HepG2 (cell line): Measurements from ENCODE around the gene TBC1D19. TPM values are rescaled to one million over a fixed set of nuclear protein-coding genes. Genes with fewer than 3 reads are reported as not detected.

Source experiments
- ATAC-seq: fragments of 200-7000 bp; cut with Tn5 transposase; 3 replicates; pipeline ENCODE4 v1.9.1; 2020; ENCODE audit warnings: mild to moderate bottlenecking, moderate library complexity
- BruUV-seq: library from RNA; stranded (reverse); fragments of 400-500 nt; replicated peaks from 2 replicates; lab custom pipeline; 2021; lab: Mats Ljungman, UMichigan
- CTCF ChIA-PET: fragments of 300-600 bp; formaldehyde crosslinking; extraction: SDS; loops from one replicate; lab custom pipeline; 2021; ENCODE audit warnings: low total read pairs, inconsistent platforms, low intra/inter-chr PET ratio; lab: Yijun Ruan, JAX
- POLR2A ChIA-PET: fragments of 350-600 bp; sonication (Branson Sonifier 250); formaldehyde crosslinking; loops from one replicate; lab custom pipeline; 2020; ENCODE audit warnings: antibody characterized with exemption, inconsistent platforms; lab: Yijun Ruan, JAX
- DNase-seq: peaks from one replicate; pipeline ENCODE4 v3.0.0-alpha.2; 2015; ENCODE audit warnings: low spot score
- FAIRE-seq: peaks from 3 replicates; lab custom pipeline; 2011; peaks lifted over from hg19 to GRCh38; lab: Jason Lieb, UNC
- H2AFZ ChIP-seq: one replicate; pipeline ENCODE4 v1.6.1; 2011; ENCODE audit warnings: low read length, inconsistent platforms
- H3K27ac ChIP-seq: fragments of 300-600 bp; 3 replicates; pipeline ENCODE4 v1.8.0; 2011; ENCODE audit warnings: mixed run types, mild to moderate bottlenecking, mixed read lengths, low read length, inconsistent platforms; ENCODE audit not compliant: insufficient read depth; ENCODE audit errors: extremely low read length
- H3K27me3 ChIP-seq, 2 experiments: fragments of 200-600 bp in 1 of 2; 2 replicates in 1 of 2; 3 replicates in 1 of 2; pipeline versions ENCODE4 v1.6.0 to v1.8.0; 2011; ENCODE audit warnings: low read length in 2 of 2, mild to moderate bottlenecking in 2 of 2, moderate library complexity in 2 of 2, inconsistent platforms in 1 of 2; ENCODE audit not compliant: insufficient read depth in 2 of 2, control insufficient read depth in 1 of 2
- H3K36me3 ChIP-seq, 2 experiments: fragments of 200-600 bp in 1 of 2; replicated peaks in 1 of 2; 2 replicates in 1 of 2; 3 replicates in 1 of 2; pipeline versions ENCODE4 v1.5.1 to v1.8.0; 2011; ENCODE audit warnings: low read length in 2 of 2, inconsistent platforms in 1 of 2; ENCODE audit not compliant: insufficient read depth in 2 of 2, control insufficient read depth in 1 of 2
- H3K4me1 ChIP-seq: 2 replicates; pipeline ENCODE4 v1.5.1; 2012; ENCODE audit warnings: low read length, inconsistent platforms; ENCODE audit not compliant: insufficient read depth
- H3K4me2 ChIP-seq: 2 replicates; pipeline ENCODE4 v1.6.0; 2011; ENCODE audit warnings: low read depth, low read length, inconsistent platforms
- H3K4me3 ChIP-seq, 3 experiments: fragments of 200-600 bp in 1 of 3; sonication (generic), shearing (Covaris generic) in 1 of 3; replicated peaks in 1 of 3; 2 replicates each; pipeline ENCODE4 v1.5.1; 2011 to 2016; ENCODE audit warnings: low read length in 3 of 3, inconsistent platforms in 2 of 3, low read depth in 2 of 3, mild to moderate bottlenecking in 2 of 3, control low read depth in 1 of 3, mixed read lengths in 1 of 3; ENCODE audit not compliant: insufficient read depth in 1 of 3
- H3K79me2 ChIP-seq: one replicate; pipeline ENCODE4 v1.6.1; 2011; ENCODE audit warnings: low read length, inconsistent platforms; ENCODE audit not compliant: insufficient read depth
- H3K9ac ChIP-seq: 2 replicates; pipeline ENCODE4 v1.6.0; 2011; ENCODE audit warnings: mild to moderate bottlenecking, low read depth, low read length, inconsistent platforms; ENCODE audit not compliant: insufficient read depth
- H3K9me3 ChIP-seq: 2 replicates; pipeline ENCODE4 v1.5.1; 2012; ENCODE audit warnings: mild to moderate bottlenecking, low read length
- H4K20me1 ChIP-seq: 2 replicates; pipeline ENCODE4 v1.6.0; 2011; ENCODE audit warnings: inconsistent platforms, mild to moderate bottlenecking, low read length, moderate library complexity; ENCODE audit not compliant: insufficient read depth
- CSRNP2 ChIP-seq: sonication (generic); formaldehyde crosslinking; conservative IDR thresholded peaks from 2 replicates; pipeline ENCODE4 v1.8.0; 2022; ENCODE audit warnings: low read depth, missing genetic modification reagents
- HIVEP1 ChIP-seq: sonication (generic); formaldehyde crosslinking; IDR thresholded peaks from 2 replicates; pipeline ENCODE4 v1.4.0; 2020; ENCODE audit warnings: mild to moderate bottlenecking, missing genetic modification reagents
- KLF9 ChIP-seq: IDR thresholded peaks from 2 replicates; pipeline ENCODE4 v1.6.1; 2016; ENCODE audit warnings: low read depth
- MTF2 ChIP-seq: sonication (generic); formaldehyde crosslinking; IDR thresholded peaks from 2 replicates; pipeline ENCODE4 v1.5.0; 2020; ENCODE audit warnings: missing genetic modification reagents, borderline replicate concordance
- MXD4 ChIP-seq: IDR thresholded peaks from 2 replicates; pipeline ENCODE4 v1.6.1; 2016; ENCODE audit warnings: mild to moderate bottlenecking, missing biosample characterization, missing genetic modification reagents
- NR3C1 ChIP-seq: sonication (generic); formaldehyde crosslinking; IDR thresholded peaks from 2 replicates; pipeline ENCODE4 v1.4.0; 2020; ENCODE audit warnings: missing genetic modification reagents
- PBX3 ChIP-seq: sonication (generic); formaldehyde crosslinking; IDR thresholded peaks from 2 replicates; pipeline ENCODE4 v1.8.1; 2023; ENCODE audit warnings: missing genetic modification reagents, inconsistent platforms, borderline replicate concordance
- SIX1 ChIP-seq: sonication (generic); formaldehyde crosslinking; IDR thresholded peaks from 2 replicates; pipeline ENCODE4 v1.4.0; 2020; ENCODE audit warnings: missing genetic modification reagents, borderline replicate concordance
- SOX5 ChIP-seq: IDR thresholded peaks from 2 replicates; pipeline ENCODE4 v1.6.1; 2016; ENCODE audit warnings: borderline replicate concordance
- TFE3 ChIP-seq: IDR thresholded peaks from 2 replicates; pipeline ENCODE4 v1.6.1; 2016
- ZFP36L1 ChIP-seq: sonication (generic); formaldehyde crosslinking; IDR thresholded peaks from 2 replicates; pipeline ENCODE4 v1.8.0; 2022; ENCODE audit warnings: mild to moderate bottlenecking, missing genetic modification reagents, moderate library complexity
- ZNF180 ChIP-seq: sonication (generic); formaldehyde crosslinking; IDR thresholded peaks from 2 replicates; pipeline ENCODE4 v1.4.0; 2020; ENCODE audit warnings: low read depth, missing genetic modification reagents, borderline replicate concordance
- ZNF614 ChIP-seq: IDR thresholded peaks from 2 replicates; pipeline ENCODE4 v1.6.1; 2018; ENCODE audit warnings: missing biosample characterization, missing genetic modification reagents, inconsistent platforms, borderline replicate concordance
- ZNF639 ChIP-seq: conservative IDR thresholded peaks from 2 replicates; pipeline ENCODE4 v1.6.1; 2018; ENCODE audit warnings: missing genetic modification reagents
- ZNF83 ChIP-seq: sonication (generic); formaldehyde crosslinking; IDR thresholded peaks from 2 replicates; pipeline ENCODE4 v1.4.0; 2020; ENCODE audit warnings: missing genetic modification reagents, mild to moderate bottlenecking, borderline replicate concordance
- ZXDC ChIP-seq: sonication (generic); formaldehyde crosslinking; IDR thresholded peaks from 2 replicates; pipeline ENCODE4 v1.5.0; 2020; ENCODE audit warnings: mild to moderate bottlenecking, missing genetic modification reagents
- WGBS: methylation state at CpG from one replicate; pipeline ENCODE4 v1.1.6; 2017; ENCODE audit warnings: low lambda C conversion rate; 5-methylcytosine and 5-hydroxymethylcytosine counted together
- in situ Hi-C: cut with HindIII; loops from 2 replicates; pipeline ENCODE4 v1.10.0; 2017; ENCODE audit warnings: low pct_unique_long_range_greater_than_20kb; ENCODE audit not compliant: extremely low pct_ligation_motif_present
- intact Hi-C: fragments of 100-400 bp; cut with micrococcal nuclease; formaldehyde crosslinking; loops from one replicate; pipeline ENCODE4 v1.10.0; 2022; ENCODE audit not compliant: unreplicated experiment
- polyA plus RNA-seq, 8 experiments: library from polyadenylated mRNA; depleted of rRNA in 3 of 8; stranded (reverse) in 7 of 8; unstranded in 1 of 8; fragments of >200 nt; fragmentation: Illumina TruSeq in 4 of 8; extraction: Trizol in 4 of 8; gene quantifications; 2 replicates each; pipeline versions ENCODE4 v1.2.1 to v1.2.3, GENCODE V29; 2011 to 2016; ENCODE audit warnings: low read depth in 4 of 8, missing spikeins in 1 of 8, mixed read lengths in 1 of 8; ENCODE audit not compliant: insufficient read depth in 1 of 8
- total RNA-seq, 5 experiments: library from RNA; depleted of rRNA; stranded (reverse); fragments of >200 nt; fragmentation: Illumina TruSeq; extraction: Trizol; gene quantifications; 2 replicates each; pipeline ENCODE4 v1.2.3, GENCODE V29; 2016; ENCODE audit warnings: low read depth in 1 of 5

TBC1D19 gene
- total and polyA plus RNA-seq, 2 of the 13 experiments (the other 11 are each of a cell fraction or from before 2014, with no cell fraction given) = 1.6 to 3.5 TPM

- TF ChIP-seq PBX3 (CRISPR knock-in tag) (no peak), HIVEP1 (CRISPR knock-in tag) (no peak)
These were observed 7.6 kb upstream of the TBC1D19 start (continued) for GRCh38 chr4:26576231-26576739.

- 34% methylated on average over 2 of the region's 2 CpGs for WGBS
- H4K20me1 ChIP-seq = no peaks in the 10 kb centered on the region
- ChIA-PET POLR2A (no interaction called here), CTCF (no interaction called here)
- no peak for FAIRE-seq
- no peaks in the 10 kb centered on the region for H3K9me3 ChIP-seq
- DNase-seq = no peak
- H3K9ac ChIP-seq = no peak overlapping the region
- H3K4me1 ChIP-seq = peaks cover 13% of the 10 kb centered on the region
- no peaks in the 10 kb centered on the region for H3K79me2 ChIP-seq
- no peaks in the 10 kb centered on the region for H3K27me3 ChIP-seq
- no TSS peak for BruUV-seq
- ATAC-seq = no peak
- H3K27ac ChIP-seq = no peak overlapping the region
- no peak overlapping the region for H2AFZ ChIP-seq
- in situ Hi-C loops = no loop called here
- H3K4me3 ChIP-seq = no peak overlapping the region
- intact Hi-C loops = no loop called here
- no peaks in the 10 kb centered on the region for H3K36me3 ChIP-seq
- H3K4me2 ChIP-seq = no peak overlapping the region
- no peak for TF ChIP-seq KLF9 (CRISPR knock-in tag)
- TF ChIP-seq MXD4 (CRISPR knock-in tag) = no peak
- no peak for TF ChIP-seq ZXDC (CRISPR knock-in tag)
- TF ChIP-seq ZNF83 (CRISPR knock-in tag) = no peak
- TF ChIP-seq SIX1 (CRISPR knock-in tag) = no peak
- no peak for TF ChIP-seq ZNF180 (CRISPR knock-in tag)
- no peak for TF ChIP-seq SOX5 (CRISPR knock-in tag)
- TF ChIP-seq ZNF639 (CRISPR knock-in tag) = no peak
- no peak for TF ChIP-seq ZFP36L1
- no peak for TF ChIP-seq ZNF614
- no peak for TF ChIP-seq NR3C1 (CRISPR knock-in tag)
- no peak for TF ChIP-seq MTF2 (CRISPR knock-in tag)
- TF ChIP-seq CSRNP2 (CRISPR knock-in tag) = no peak
- no peak for TF ChIP-seq TFE3 (CRISPR knock-in tag)
These were observed 6.8 kb upstream of the TBC1D19 start for GRCh38 chr4:26577066-26577465.
